DND-41 (cell line): ENCODE results near the gene PHACTR1.

Source experiments
- ATAC-seq: fragments of 200-7000 bp; cut with Tn5 transposase; 3 replicates; pipeline ENCODE4 v1.9.1; 2021; ENCODE audit warnings: low read depth; ENCODE audit not compliant: insufficient read depth
- DNase-seq: peaks from one replicate; pipeline ENCODE4 v3.0.0-alpha.2; 2020
- H2AFZ ChIP-seq: 2 replicates; pipeline ENCODE4 v1.6.0; 2012; ENCODE audit warnings: low read depth, low read length
- H3K27ac ChIP-seq: 2 replicates; pipeline ENCODE4 v1.5.1; 2012; ENCODE audit warnings: low read length, inconsistent platforms
- H3K27me3 ChIP-seq: fragments of 200-600 bp; sonication (generic); 2 replicates; pipeline ENCODE4 v1.6.0; 2012; ENCODE audit warnings: low read length, mild to moderate bottlenecking, inconsistent platforms; ENCODE audit not compliant: insufficient read depth, poor library complexity
- H3K36me3 ChIP-seq: 2 replicates; pipeline ENCODE4 v1.5.1; 2012; ENCODE audit warnings: low read length, inconsistent platforms; ENCODE audit not compliant: insufficient read depth
- H3K4me1 ChIP-seq: 2 replicates; pipeline ENCODE4 v1.5.1; 2012; ENCODE audit warnings: mild to moderate bottlenecking, low read length; ENCODE audit not compliant: insufficient read depth
- H3K4me2 ChIP-seq: 2 replicates; pipeline ENCODE4 v1.6.0; 2012; ENCODE audit warnings: mild to moderate bottlenecking, moderate library complexity, low read length, inconsistent platforms; ENCODE audit not compliant: insufficient read depth
- H3K4me3 ChIP-seq, 2 experiments: fragments of 200-600 bp in 1 of 2; shearing (Covaris generic) in 1 of 2; 2 replicates each; pipeline ENCODE4 v1.5.1; 2012 to 2016; ENCODE audit warnings: inconsistent platforms in 2 of 2, low read length in 2 of 2, mild to moderate bottlenecking in 2 of 2, low read depth in 1 of 2, moderate library complexity in 1 of 2
- H3K79me2 ChIP-seq: 2 replicates; pipeline ENCODE4 v1.6.0; 2012; ENCODE audit warnings: low read length, inconsistent platforms; ENCODE audit not compliant: insufficient read depth
- H3K9ac ChIP-seq: 2 replicates; pipeline ENCODE4 v1.6.0; 2012; ENCODE audit warnings: low read depth, mild to moderate bottlenecking, inconsistent platforms, low read length, moderate library complexity
- H3K9me3 ChIP-seq: 2 replicates; pipeline ENCODE4 v1.5.1; 2012; ENCODE audit warnings: low read length, moderate library complexity, mild to moderate bottlenecking, inconsistent platforms; ENCODE audit not compliant: insufficient read depth, severe bottlenecking
- H4K20me1 ChIP-seq: 2 replicates; pipeline ENCODE4 v1.6.0; 2012; ENCODE audit warnings: low read length; ENCODE audit not compliant: insufficient read depth
- EZH2 ChIP-seq: IDR thresholded peaks from 3 replicates; pipeline ENCODE4 v1.6.1; 2012; ENCODE audit warnings: borderline replicate concordance, low read depth, mild to moderate bottlenecking, moderate library complexity, low read length, inconsistent platforms; ENCODE audit not compliant: severe bottlenecking
- TF ChIP-seq, protein P1 (sequence below): IDR thresholded peaks from 2 replicates; pipeline ENCODE4 v1.5.1; 2012; ENCODE audit warnings: borderline replicate concordance, low read length, moderate library complexity, mild to moderate bottlenecking; ENCODE audit not compliant: poor library complexity, severe bottlenecking; ENCODE audit errors: extremely low read depth

PHACTR1 gene

DNA sequence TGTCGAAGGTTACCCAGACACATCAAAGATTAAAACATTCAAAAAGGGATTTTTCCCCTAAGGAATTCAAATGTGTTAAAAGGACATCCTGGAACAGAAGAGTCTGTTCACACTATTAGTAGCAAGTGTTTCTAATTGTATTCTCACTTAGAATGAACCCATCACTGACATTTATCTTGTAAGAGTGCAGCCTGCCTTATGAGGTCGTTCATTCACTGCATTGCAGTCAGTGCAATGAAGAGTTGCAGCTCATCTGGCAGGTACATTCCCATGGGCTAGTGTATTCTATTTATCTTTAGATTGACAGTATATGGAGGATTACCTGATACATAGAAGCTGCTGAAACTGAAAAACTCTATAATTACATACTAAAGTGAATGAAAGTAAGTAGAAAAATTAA, 36.5 kb downstream of the PHACTR1 start:
- no peaks in the 10 kb centered on the region for H3K79me2 ChIP-seq
- no peak overlapping the region for H3K4me2 ChIP-seq
- ATAC-seq (no peak), DNase-seq (no peak)
- H3K4me1 ChIP-seq: no peaks in the 10 kb centered on the region
- TF ChIP-seq EZH2: no peak
- TF ChIP-seq, protein P1, sequence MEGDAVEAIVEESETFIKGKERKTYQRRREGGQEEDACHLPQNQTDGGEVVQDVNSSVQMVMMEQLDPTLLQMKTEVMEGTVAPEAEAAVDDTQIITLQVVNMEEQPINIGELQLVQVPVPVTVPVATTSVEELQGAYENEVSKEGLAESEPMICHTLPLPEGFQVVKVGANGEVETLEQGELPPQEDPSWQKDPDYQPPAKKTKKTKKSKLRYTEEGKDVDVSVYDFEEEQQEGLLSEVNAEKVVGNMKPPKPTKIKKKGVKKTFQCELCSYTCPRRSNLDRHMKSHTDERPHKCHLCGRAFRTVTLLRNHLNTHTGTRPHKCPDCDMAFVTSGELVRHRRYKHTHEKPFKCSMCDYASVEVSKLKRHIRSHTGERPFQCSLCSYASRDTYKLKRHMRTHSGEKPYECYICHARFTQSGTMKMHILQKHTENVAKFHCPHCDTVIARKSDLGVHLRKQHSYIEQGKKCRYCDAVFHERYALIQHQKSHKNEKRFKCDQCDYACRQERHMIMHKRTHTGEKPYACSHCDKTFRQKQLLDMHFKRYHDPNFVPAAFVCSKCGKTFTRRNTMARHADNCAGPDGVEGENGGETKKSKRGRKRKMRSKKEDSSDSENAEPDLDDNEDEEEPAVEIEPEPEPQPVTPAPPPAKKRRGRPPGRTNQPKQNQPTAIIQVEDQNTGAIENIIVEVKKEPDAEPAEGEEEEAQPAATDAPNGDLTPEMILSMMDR: no peak
- no peaks in the 10 kb centered on the region for H3K27me3 ChIP-seq
- H3K9me3 ChIP-seq: no peaks in the 10 kb centered on the region
- no peak overlapping the region for H3K4me3 ChIP-seq
- H3K9ac ChIP-seq: no peak overlapping the region
- no peaks in the 10 kb centered on the region for H4K20me1 ChIP-seq
- H3K36me3 ChIP-seq: no peaks in the 10 kb centered on the region
- H3K27ac ChIP-seq: no peak overlapping the region
- H2AFZ ChIP-seq: no peak overlapping the region

DNA sequence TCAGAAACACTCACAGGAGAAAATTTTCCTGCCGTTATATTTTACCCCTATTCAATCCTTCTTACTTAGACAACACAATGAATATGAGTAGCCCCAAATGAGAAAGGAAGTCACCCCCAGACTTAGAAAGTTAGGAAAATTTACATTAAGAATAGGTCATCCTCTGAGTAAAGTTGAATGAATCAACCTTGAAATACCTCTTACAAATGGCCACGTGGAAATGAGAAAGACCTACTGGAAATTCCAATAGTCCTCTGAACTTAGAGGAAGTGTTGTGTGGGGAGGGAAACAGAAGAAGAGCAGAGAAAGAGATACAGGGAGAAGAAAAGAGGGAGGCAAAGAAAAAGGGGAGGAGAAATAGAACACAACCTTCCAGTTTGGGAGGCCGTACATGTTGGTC, 43.7 kb downstream of the PHACTR1 start:
- Histone ChIP-seq H2AFZ (no peak overlapping the region), H3K27me3 (no peaks in the 10 kb centered on the region), H3K79me2 (no peaks in the 10 kb centered on the region), H3K9me3 (no peaks in the 10 kb centered on the region), H3K36me3 (no peaks in the 10 kb centered on the region), H3K27ac (no peak overlapping the region), H3K4me2 (no peak overlapping the region), H3K9ac (no peak overlapping the region), H3K4me1 (no peaks in the 10 kb centered on the region), H4K20me1 (no peaks in the 10 kb centered on the region), H3K4me3 (no peak overlapping the region)
- TF ChIP-seq EZH2: no peak
- TF ChIP-seq, protein P1: no peak
- DNase-seq (no peak), ATAC-seq (no peak)

DNA sequence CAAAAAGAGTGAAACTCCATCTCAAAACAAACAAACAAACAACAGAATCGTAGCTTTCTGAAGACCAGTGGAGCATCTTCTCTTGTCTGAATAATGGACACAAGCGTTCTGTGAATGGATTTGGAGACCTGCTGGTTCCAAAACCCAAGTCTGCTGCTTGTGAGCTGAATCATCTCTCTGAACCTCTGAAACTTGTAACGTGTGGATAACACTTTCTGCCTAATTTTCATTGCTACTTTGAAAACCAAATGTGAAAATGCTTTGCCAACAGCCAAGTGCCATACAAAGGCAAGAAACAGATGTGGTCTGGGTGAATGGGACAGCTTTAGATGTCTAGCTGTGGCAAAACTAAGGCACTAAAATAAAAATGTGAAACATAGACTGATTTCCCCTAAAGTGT, 44.3 kb downstream of the PHACTR1 start:
- H2AFZ ChIP-seq: no peak overlapping the region
- DNase-seq (no peak), ATAC-seq (no peak)
- no peaks in the 10 kb centered on the region for H3K79me2 ChIP-seq
- no peaks in the 10 kb centered on the region for H3K9me3 ChIP-seq
- H4K20me1 ChIP-seq: no peaks in the 10 kb centered on the region
- H3K27me3 ChIP-seq: no peaks in the 10 kb centered on the region
- H3K4me3 ChIP-seq: no peak overlapping the region
- H3K36me3 ChIP-seq: no peaks in the 10 kb centered on the region
- no peak overlapping the region for H3K27ac ChIP-seq
- no peak for TF ChIP-seq EZH2
- TF ChIP-seq, protein P1: no peak
- no peaks in the 10 kb centered on the region for H3K4me1 ChIP-seq
- no peak overlapping the region for H3K4me2 ChIP-seq
- H3K9ac ChIP-seq: no peak overlapping the region
